HG02840 (cell line): ENCODE results near the gene PDPR.
"Not testable (repeated sequence)": the region's sequence is repeated elsewhere in the genome, so short reads cannot be mapped to it uniquely, and the experiment has no call there.

Experiments used
- ATAC-seq: cut with Tn5 transposase; IDR thresholded peaks from one replicate; pipeline ENCODE4 v1.9.1; 2021; ENCODE audit warnings: mild to moderate bottlenecking, moderate library complexity, moderate number of reproducible peaks; ENCODE audit not compliant: unreplicated experiment, low FRiP score

The PDPR gene

DNA sequence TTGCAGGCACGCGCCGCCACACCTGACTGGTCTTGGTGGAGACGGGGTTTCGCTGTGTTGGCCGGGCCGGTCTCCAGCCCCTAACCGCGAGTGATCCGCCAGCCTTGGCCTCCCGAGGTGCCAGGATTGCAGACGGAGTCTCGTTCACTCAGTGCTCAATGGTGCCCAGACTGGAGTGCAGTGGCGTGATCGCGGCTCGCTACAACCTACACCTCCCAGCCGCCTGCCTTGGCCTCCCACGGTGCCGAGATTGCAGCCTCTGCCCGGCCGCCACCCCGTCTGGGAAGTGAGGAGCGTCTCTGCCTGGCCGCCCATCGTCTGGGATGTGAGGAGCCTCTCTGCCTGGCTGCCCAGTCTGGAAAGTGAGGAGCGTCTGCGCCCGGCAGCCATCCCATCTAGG lies 89.9 kb downstream of the PDPR start:
- not testable (repeated sequence) for ATAC-seq

DNA sequence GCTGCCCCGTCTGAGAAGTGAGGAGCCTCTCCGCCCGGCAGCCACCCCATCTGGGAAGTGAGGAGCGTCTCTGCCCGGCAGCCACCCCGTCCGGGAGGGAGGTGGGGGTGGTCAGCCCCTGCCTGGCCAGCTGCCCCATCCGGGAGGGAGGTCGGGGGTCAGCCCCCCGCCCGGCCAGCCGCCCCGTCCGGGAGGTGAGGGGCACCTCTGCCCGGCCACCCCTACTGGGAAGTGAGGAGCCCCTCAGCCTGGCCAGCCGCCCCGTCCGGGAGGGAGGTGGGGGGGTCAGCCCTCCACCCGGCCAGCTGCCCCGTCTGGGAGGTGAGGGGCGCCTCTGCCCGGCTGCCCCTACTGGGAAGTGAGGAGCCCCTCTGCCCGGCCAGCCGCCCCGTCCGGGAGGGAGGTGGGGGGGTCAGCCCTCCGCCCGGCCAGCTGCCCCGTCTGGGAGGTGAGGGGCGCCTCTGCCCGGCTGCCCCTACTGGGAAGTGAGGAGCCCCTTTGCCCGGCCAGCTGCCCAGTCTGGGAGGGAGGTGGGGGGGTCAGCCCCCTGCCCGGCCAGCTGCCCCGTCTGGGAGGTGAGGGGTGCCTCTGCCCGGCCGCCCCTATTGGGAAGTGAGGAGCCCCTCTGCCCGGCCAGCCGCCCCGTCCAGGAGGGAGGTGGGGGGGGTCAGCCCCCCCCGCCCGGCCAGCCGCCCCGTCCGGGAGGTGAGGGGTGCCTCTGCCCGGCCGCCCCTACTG lies 90.7 kb downstream of the PDPR start:
- ATAC-seq: not testable (repeated sequence)

DNA sequence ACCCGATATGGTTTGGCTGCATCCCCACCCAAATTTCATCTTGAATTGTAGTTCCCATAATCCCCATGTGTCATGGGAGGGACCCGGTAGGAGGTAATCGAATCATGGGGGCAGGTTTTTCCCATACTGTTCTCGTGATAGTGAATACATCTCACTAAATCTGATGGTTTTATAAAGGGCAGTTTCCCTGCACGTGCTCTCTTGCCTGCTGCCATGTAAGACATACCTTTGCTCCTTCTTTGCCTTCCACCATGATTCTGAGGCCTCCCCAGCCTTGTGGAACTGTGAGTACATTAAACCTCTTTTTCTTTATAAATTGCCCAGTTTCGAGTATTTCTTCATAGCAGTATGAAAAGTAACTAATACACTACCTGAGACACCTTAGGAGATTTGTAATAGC lies 92.2 kb downstream of the PDPR start:
- ATAC-seq: not testable (repeated sequence)
